Measurements from ENCODE around the gene ABCF3.

Gene ABCF3

GRCh38 chr3:184185461-184186183, 377 bp upstream of the ABCF3 start:
- peak; percentile 98 for DNase-seq (ENCODE audit: low read depth)

GRCh38 chr3:184186902-184187207, 856 bp downstream of the ABCF3 start:
- DNase-seq (ENCODE audit: low read depth): no peak

- no peak for DNase-seq (ENCODE audit: low read depth)
Measured at GRCh38 chr3:184188080-184188479, 2.1 kb downstream of the ABCF3 start.

DNA sequence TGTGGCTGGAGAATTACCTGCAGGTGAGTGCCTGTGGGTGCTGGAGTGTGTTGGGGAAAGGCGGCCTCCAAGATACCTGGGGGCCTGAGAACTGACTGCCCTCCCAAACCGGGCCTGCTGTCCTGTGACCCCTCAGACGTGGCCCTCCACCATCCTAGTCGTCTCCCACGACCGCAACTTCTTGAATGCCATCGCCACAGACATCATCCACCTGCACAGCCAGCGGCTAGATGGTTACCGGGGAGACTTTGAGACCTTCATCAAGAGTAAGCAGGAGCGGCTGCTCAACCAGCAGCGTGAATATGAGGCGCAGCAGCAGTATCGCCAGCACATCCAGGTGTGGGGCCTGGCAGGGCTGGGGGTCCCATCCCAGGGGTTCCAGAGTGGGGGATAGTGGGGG, 3.4 kb downstream of the ABCF3 start:
- no peak for DNase-seq (ENCODE audit: low read depth)

- DNase-seq (ENCODE audit: low read depth): no peak
Measured at GRCh38 chr3:184192889-184193288, 6.9 kb downstream of the ABCF3 start.

GRCh38 chr3:184193991-184194539, 8.1 kb downstream of the ABCF3 start:
- DNase-seq (ENCODE audit: low read depth): no peak

GRCh38 chr3:184196536-184196935, 10.5 kb downstream of the ABCF3 start:
- DNase-seq (ENCODE audit: low read depth): peak; percentile 68

GRCh38 chr3:184198509-184198908, 12.5 kb downstream of the ABCF3 start:
- DNase-seq (ENCODE audit: low read depth): no peak

DNA sequence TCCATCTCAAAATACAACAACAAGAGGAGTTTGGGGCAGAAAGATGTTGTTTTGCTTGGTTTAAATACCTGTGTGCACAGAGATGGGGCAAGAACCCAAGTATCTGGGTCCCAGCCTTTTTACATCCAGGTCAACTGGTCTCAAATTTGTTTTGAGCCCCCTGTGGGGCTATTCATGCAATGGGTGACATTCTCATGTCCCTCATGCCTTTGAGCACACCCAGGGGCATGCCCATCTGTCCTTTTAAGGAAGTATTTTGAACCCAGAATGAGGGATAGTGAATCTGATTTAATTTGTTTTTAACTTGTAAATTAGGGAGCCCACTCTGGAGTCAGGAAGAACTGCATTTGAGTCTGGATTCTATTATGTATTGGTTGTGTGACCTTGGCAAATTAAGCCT, 14.8 kb downstream of the ABCF3 start:
- DNase-seq (ENCODE audit: low read depth): no peak

DNA sequence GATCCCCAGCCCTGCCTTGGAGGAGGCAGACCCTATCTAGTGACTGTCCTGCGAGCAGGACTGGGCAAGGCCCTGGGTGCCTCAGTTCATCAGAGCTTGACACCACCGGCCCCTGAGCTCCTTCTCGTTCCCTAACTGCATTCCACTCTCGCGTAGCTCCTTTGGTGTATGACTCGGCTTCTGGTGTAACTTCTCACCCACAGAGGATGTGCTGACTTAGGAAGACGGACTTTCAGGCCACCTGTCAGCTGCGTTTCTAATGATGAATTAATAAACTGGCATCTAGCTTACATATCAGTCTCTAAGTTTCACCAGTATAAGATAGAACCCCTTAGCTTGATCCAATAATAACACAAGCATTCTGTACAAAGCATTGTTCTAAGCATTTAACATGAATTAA, 17.5 kb downstream of the ABCF3 start:
- peak; percentile 40 for DNase-seq (ENCODE audit: low read depth)

DNA sequence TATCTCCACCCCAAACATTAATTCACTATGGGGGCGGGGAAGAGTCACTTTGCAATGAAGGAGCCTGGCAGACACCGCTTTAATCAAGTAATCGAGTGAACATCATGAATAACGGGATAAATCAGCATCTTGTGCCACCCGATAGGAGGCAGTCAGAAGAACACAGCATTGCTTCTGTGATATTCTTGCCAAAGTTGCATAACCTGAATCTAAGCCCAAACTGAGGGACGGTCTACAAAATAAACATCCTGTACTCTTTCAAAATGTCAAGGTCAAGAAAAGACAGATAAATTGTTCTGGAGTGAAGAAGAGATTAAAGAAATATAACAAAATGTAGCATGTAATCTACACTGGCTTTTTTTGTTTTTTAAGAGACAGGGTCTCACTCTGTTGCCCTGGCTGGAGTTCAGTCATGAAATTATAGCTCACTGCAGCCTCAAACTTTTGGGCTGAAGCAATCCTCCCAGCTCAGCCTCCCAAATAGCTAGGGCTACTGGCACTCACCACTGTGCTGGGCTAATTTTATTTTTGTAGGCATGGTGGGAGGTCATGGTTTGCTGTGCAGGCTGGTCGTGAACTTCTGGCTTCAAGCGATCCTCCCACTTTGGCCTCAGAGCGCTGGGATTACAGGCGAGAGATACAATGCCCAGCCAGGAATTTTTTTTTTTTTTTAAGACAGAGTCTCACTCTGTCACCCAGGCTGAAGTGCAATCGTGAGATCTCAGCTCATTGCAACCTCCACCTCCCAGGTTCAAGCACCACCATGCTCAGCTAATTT, 23.3 kb downstream of the ABCF3 start:
- peak; percentile 57 for DNase-seq (ENCODE audit: low read depth)

DNA sequence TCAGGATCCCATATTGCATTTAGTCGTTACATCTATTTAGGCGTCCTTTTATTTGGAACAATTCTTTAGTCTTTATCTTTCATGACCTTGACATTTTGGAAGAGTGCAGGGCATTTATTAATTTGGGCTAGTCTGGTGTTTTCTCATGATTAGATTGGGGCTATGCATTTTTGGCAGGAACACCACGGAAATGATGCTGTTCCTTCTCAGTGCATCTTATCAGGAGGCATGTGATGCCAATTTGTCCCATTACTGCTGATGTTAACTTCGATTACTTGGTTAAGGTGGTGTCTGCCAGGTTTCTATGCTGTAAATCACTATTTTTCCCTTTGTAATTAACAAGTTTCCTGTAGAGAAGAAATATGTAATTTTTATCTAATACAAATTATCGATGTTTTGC, 25.3 kb downstream of the ABCF3 start:
- DNase-seq (ENCODE audit: low read depth): no peak

GRCh38 chr3:184211718-184212117, 25.7 kb downstream of the ABCF3 start:
- no peak for DNase-seq (ENCODE audit: low read depth)

GRCh38 chr3:184218814-184219213, 32.8 kb downstream of the ABCF3 start:
- no peak for DNase-seq (ENCODE audit: low read depth)

DNA sequence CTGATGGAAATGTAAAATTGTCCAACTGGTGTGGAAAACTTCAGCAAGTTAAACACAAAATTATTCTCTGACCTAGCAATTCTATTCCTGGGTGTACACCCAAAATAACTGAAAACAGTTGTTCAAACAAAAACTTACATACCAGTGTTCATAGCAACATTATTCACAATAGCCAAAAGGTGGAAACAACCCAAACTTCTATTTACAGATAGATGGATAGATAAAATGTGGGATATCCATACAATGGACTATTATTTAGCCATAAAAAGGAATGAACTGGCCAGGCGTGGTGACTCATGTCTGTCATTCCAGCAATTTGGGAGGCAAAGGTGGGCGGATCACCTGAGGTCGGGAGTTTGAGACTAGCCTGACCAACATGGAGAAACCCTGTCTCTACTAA, 36.5 kb downstream of the ABCF3 start:
- no peak for DNase-seq (ENCODE audit: low read depth)

- DNase-seq (ENCODE audit: low read depth): no peak
Measured at GRCh38 chr3:184223946-184224345, 37.9 kb downstream of the ABCF3 start.

- DNase-seq (ENCODE audit: low read depth): no peak
Measured at GRCh38 chr3:184227481-184227935, 41.5 kb downstream of the ABCF3 start.

GRCh38 chr3:184228376-184229137, 42.6 kb downstream of the ABCF3 start:
- no peak for DNase-seq (ENCODE audit: low read depth)

- DNase-seq (ENCODE audit: low read depth): peak; percentile 6
Measured at GRCh38 chr3:184229394-184230080, 43.5 kb downstream of the ABCF3 start, which contains the start of gene VWA5B2. VWA5B2 (plus strand) TSS chr3:184229585; CDS start chr3:184230529, 944 bp downstream.

- DNase-seq (ENCODE audit: low read depth): no peak
Measured at GRCh38 chr3:184230081-184230602, 44.1 kb downstream of the ABCF3 start.
